DMS114 treated with DMSO at 0.1 percent for 48 hours (cell line): Measurements from ENCODE around the gene DIP2C.

Experiments used
- DNase-seq: peaks from one replicate; lab custom pipeline; 2025; ENCODE audit not compliant: unreplicated experiment; lab: John Stamatoyannopoulos, UW

DIP2C gene

GRCh38 chr10:508726-509125 is 180.7 kb downstream of the DIP2C start:
- no peak for DNase-seq

- DNase-seq = no peak
Observed at GRCh38 chr10:507908-508444, 181.5 kb downstream of the DIP2C start.

GRCh38 chr10:507355-507699 is 182.1 kb downstream of the DIP2C start:
- DNase-seq = no peak

GRCh38 chr10:506451-507354 is 182.8 kb downstream of the DIP2C start:
- DNase-seq = no peak

- DNase-seq = no peak
Observed at GRCh38 chr10:505419-505818, 184.0 kb downstream of the DIP2C start.

- DNase-seq = no peak
Observed at GRCh38 chr10:504806-505205, 184.7 kb downstream of the DIP2C start.

- no peak for DNase-seq
Observed at GRCh38 chr10:504121-504611, 185.3 kb downstream of the DIP2C start.

- DNase-seq = no peak
Observed at GRCh38 chr10:501596-501995, 187.9 kb downstream of the DIP2C start.

GRCh38 chr10:500876-501275 is 188.6 kb downstream of the DIP2C start:
- DNase-seq = no peak

GRCh38 chr10:499991-500390 is 189.5 kb downstream of the DIP2C start:
- DNase-seq = no peak

- no peak for DNase-seq
Observed at GRCh38 chr10:498760-499435, 190.6 kb downstream of the DIP2C start.

GRCh38 chr10:497898-498451 is 191.5 kb downstream of the DIP2C start:
- no peak for DNase-seq

- DNase-seq = no peak
Observed at GRCh38 chr10:497289-497688, 192.2 kb downstream of the DIP2C start.

- DNase-seq = no peak
Observed at GRCh38 chr10:494556-494955, 194.9 kb downstream of the DIP2C start.

GRCh38 chr10:494149-494542 is 195.3 kb downstream of the DIP2C start:
- DNase-seq = no peak

- DNase-seq = no peak
Observed at GRCh38 chr10:493391-494148, 195.9 kb downstream of the DIP2C start.

GRCh38 chr10:492836-493235 is 196.6 kb downstream of the DIP2C start:
- no peak for DNase-seq

GRCh38 chr10:491667-492424 is 197.6 kb downstream of the DIP2C start:
- no peak for DNase-seq

GRCh38 chr10:490891-491571 is 198.4 kb downstream of the DIP2C start:
- DNase-seq = no peak

- no peak for DNase-seq
Observed at GRCh38 chr10:490256-490655, 199.2 kb downstream of the DIP2C start.
